Measurements from ENCODE around the gene ZNF672. TPM values are rescaled to one million over a fixed set of nuclear protein-coding genes. Genes with fewer than 3 reads are reported as not detected.
"Not testable (repeated sequence)": the region's sequence is repeated elsewhere in the genome, so short reads cannot be mapped to it uniquely, and the experiment has no call there.

ZNF672 gene
- total and polyA plus RNA-seq, 2 experiments from 2014 or later = 10.3 to 39.7 TPM

DNA sequence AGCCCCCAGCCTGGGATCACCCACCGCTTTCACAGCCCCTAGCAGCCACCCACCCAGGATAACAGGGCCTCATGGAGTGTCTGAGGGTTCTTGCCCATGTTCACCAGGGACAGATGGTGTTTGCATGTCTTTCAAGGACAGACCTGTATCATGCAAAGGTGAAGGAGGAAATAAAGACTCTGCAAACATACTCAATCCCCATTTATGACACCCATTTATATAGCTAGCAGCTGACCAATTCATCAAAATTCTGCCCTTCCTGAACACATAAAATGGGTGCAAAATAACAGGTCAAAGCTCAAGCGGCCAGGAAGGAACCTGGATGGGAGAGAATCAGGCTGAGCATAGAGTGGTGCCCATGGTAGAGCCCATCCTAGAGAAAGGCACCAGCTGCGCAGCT, 49.7 kb upstream of the ZNF672 start (continued):
- TF ChIP-seq, protein P1, sequence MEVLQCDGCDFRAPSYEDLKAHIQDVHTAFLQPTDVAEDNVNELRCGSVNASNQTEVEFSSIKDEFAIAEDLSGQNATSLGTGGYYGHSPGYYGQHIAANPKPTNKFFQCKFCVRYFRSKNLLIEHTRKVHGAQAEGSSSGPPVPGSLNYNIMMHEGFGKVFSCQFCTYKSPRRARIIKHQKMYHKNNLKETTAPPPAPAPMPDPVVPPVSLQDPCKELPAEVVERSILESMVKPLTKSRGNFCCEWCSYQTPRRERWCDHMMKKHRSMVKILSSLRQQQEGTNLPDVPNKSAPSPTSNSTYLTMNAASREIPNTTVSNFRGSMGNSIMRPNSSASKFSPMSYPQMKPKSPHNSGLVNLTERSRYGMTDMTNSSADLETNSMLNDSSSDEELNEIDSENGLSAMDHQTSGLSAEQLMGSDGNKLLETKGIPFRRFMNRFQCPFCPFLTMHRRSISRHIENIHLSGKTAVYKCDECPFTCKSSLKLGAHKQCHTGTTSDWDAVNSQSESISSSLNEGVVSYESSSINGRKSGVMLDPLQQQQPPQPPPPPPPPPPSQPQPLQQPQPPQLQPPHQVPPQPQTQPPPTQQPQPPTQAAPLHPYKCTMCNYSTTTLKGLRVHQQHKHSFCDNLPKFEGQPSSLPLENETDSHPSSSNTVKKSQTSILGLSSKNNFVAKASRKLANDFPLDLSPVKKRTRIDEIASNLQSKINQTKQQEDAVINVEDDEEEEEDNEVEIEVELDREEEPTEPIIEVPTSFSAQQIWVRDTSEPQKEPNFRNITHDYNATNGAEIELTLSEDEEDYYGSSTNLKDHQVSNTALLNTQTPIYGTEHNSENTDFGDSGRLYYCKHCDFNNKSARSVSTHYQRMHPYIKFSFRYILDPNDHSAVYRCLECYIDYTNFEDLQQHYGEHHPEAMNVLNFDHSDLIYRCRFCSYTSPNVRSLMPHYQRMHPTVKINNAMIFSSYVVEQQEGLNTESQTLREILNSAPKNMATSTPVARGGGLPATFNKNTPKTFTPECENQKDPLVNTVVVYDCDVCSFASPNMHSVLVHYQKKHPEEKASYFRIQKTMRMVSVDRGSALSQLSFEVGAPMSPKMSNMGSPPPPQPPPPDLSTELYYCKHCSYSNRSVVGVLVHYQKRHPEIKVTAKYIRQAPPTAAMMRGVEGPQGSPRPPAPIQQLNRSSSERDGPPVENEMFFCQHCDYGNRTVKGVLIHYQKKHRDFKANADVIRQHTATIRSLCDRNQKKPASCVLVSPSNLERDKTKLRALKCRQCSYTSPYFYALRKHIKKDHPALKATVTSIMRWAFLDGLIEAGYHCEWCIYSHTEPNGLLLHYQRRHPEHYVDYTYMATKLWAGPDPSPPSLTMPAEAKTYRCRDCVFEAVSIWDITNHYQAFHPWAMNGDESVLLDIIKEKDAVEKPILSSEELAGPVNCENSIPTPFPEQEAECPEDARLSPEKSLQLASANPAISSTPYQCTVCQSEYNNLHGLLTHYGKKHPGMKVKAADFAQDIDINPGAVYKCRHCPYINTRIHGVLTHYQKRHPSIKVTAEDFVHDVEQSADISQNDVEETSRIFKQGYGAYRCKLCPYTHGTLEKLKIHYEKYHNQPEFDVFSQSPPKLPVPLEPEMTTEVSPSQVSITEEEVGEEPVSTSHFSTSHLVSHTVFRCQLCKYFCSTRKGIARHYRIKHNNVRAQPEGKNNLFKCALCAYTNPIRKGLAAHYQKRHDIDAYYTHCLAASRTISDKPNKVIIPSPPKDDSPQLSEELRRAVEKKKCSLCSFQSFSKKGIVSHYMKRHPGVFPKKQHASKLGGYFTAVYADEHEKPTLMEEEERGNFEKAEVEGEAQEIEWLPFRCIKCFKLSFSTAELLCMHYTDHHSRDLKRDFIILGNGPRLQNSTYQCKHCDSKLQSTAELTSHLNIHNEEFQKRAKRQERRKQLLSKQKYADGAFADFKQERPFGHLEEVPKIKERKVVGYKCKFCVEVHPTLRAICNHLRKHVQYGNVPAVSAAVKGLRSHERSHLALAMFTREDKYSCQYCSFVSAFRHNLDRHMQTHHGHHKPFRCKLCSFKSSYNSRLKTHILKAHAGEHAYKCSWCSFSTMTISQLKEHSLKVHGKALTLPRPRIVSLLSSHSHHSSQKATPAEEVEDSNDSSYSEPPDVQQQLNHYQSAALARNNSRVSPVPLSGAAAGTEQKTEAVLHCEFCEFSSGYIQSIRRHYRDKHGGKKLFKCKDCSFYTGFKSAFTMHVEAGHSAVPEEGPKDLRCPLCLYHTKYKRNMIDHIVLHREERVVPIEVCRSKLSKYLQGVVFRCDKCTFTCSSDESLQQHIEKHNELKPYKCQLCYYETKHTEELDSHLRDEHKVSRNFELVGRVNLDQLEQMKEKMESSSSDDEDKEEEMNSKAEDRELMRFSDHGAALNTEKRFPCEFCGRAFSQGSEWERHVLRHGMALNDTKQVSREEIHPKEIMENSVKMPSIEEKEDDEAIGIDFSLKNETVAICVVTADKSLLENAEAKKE (CRISPR knock-in tag; IDR thresholded peaks at IDR 0.05) = no peak
- TF ChIP-seq ZNF331 (CRISPR knock-in tag; IDR thresholded peaks at IDR 0.05; ENCODE audit: low read depth) = no peak
- TF ChIP-seq, protein P2, sequence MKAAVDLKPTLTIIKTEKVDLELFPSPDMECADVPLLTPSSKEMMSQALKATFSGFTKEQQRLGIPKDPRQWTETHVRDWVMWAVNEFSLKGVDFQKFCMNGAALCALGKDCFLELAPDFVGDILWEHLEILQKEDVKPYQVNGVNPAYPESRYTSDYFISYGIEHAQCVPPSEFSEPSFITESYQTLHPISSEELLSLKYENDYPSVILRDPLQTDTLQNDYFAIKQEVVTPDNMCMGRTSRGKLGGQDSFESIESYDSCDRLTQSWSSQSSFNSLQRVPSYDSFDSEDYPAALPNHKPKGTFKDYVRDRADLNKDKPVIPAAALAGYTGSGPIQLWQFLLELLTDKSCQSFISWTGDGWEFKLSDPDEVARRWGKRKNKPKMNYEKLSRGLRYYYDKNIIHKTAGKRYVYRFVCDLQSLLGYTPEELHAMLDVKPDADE (IDR thresholded peaks at IDR 0.05) = no peak
- TF ChIP-seq CREB1 (CRISPR knock-in tag; IDR thresholded peaks at IDR 0.05; ENCODE audit: low read depth) = no peak
- no peak for TF ChIP-seq ZNF114 (CRISPR knock-in tag; IDR thresholded peaks at IDR 0.05)

DNA sequence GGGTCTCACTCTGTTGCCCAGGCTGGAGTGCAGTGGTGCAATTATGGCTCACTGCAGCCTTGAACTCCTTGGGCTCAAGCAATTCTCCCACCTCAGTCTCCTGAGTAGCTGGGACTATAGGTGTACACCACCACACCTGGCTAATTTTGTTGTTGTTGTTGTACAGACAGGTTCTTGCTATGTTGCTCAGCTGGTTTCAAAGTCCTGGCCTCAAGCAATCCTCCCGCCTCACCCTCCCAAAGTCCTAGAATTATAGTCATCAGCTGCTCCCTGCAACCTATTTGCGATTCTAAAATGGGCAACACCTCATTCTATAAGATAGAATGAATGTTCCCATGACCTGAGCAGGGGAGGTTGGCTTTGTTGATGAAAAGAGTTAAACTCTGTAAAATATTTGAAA, 48.7 kb upstream of the ZNF672 start:
- H3K79me2 ChIP-seq (replicated peaks; ENCODE audit: insufficient read depth); H3K27me3 ChIP-seq (ENCODE audit: insufficient read depth); DNase-seq (ENCODE audit: low spot score); H3K4me1 ChIP-seq (ENCODE audit: insufficient read depth); H3K27ac ChIP-seq (ENCODE audit: low read depth); H3K4me2 ChIP-seq; H3K4me1 Mint-ChIP-seq; H3K27ac Mint-ChIP-seq; H2AFZ ChIP-seq; H3K4me3 ChIP-seq; H3K4me3 Mint-ChIP-seq; H3F3A ChIP-seq (replicated peaks; ENCODE audit: low read depth); ATAC-seq; H3K27me3 Mint-ChIP-seq (ENCODE audit: insufficient read depth, low read depth, poor library complexity); H3K9me2 ChIP-seq (ENCODE audit: insufficient read depth); H4K20me1 ChIP-seq (replicated peaks; ENCODE audit: insufficient read depth); H3K36me3 ChIP-seq (ENCODE audit: insufficient read depth): not testable (repeated sequence)
- Mint-ChIP-seq H3K36me3 (ENCODE audit: low read depth) (peaks cover 17% of the 10 kb centered on the region), H3K9me3 (peaks cover 93% of the 10 kb centered on the region)
